Tibial artery (tissue), 4 donors: ENCODE results near the gene GDPD4.

Experiments used
- DNase-seq, 2 donors: peaks; one replicate each; pipeline ENCODE4 v3.0.0-alpha.2; 2019
- H3K27ac ChIP-seq, 2 donors: fragments of 200-600 bp; sonication (generic) in 1 of 2; 1 replicate in 1 of 2; 2 replicates in 1 of 2; pipeline ENCODE4 v1.5.1; 2018 to 2019; ENCODE audit warnings: mild to moderate bottlenecking in 1 of 2
- H3K27me3 ChIP-seq, 2 donors: fragments of 200-600 bp; sonication (generic) in 1 of 2; one replicate each; pipeline versions ENCODE4 v1.5.1 to v1.6.0; 2016 to 2019
- H3K36me3 ChIP-seq, 3 donors: fragments of 200-600 bp; sonication (generic) in 2 of 3; one replicate each; pipeline ENCODE4 v1.5.1; 2016 to 2019; ENCODE audit warnings: mild to moderate bottlenecking in 2 of 3
- H3K4me1 ChIP-seq, 4 donors: fragments of 200-600 bp; sonication (generic) in 2 of 4; 1 replicate in 3 of 4; 2 replicates in 1 of 4; pipeline ENCODE4 v1.5.1; 2016 to 2019
- H3K4me3 ChIP-seq, 2 donors: fragments of 200-600 bp; sonication (generic) in 1 of 2; 1 replicate in 1 of 2; 2 replicates in 1 of 2; pipeline ENCODE4 v1.5.1; 2018 to 2019; ENCODE audit warnings: mild to moderate bottlenecking in 2 of 2
- H3K9me3 ChIP-seq, 3 donors: fragments of 200-600 bp; sonication (generic) in 1 of 3; one replicate each; pipeline ENCODE4 v1.5.1; 2016 to 2019
- intact Hi-C: fragments of 100-400 bp; cut with DNase I; formaldehyde crosslinking; loops from one replicate; pipeline ENCODE4 v1.15.0; 2023; ENCODE audit warnings: low total_unique reads
- TF ChIP-seq, protein P1 (sequence below), 2 experiments: fragments of 200-600 bp in 1 of 2; fragments of 450-650 bp in 1 of 2; IDR thresholded peaks; one replicate each; pipeline ENCODE4 v1.5.1; 2017 to 2019; ENCODE audit warnings: antibody characterized with exemption in 2 of 2, mild to moderate bottlenecking in 1 of 2, moderate library complexity in 1 of 2

The GDPD4 gene

GRCh38 chr11:77170107-77170506 is 131.4 kb downstream of the GDPD4 start:
- TF ChIP-seq, protein P1, sequence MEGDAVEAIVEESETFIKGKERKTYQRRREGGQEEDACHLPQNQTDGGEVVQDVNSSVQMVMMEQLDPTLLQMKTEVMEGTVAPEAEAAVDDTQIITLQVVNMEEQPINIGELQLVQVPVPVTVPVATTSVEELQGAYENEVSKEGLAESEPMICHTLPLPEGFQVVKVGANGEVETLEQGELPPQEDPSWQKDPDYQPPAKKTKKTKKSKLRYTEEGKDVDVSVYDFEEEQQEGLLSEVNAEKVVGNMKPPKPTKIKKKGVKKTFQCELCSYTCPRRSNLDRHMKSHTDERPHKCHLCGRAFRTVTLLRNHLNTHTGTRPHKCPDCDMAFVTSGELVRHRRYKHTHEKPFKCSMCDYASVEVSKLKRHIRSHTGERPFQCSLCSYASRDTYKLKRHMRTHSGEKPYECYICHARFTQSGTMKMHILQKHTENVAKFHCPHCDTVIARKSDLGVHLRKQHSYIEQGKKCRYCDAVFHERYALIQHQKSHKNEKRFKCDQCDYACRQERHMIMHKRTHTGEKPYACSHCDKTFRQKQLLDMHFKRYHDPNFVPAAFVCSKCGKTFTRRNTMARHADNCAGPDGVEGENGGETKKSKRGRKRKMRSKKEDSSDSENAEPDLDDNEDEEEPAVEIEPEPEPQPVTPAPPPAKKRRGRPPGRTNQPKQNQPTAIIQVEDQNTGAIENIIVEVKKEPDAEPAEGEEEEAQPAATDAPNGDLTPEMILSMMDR (IDR thresholded peaks at IDR 0.05): no peak
- Histone ChIP-seq H3K4me3 (no peak overlapping the region), H3K9me3 (no peaks in the 10 kb centered on the region), H3K36me3 (no peaks in the 10 kb centered on the region), H3K27me3 (no peaks in the 10 kb centered on the region), H3K4me1 (no peaks in the 10 kb centered on the region), H3K27ac (no peak overlapping the region)
- intact Hi-C loops: no loop called here
- no peak for DNase-seq

DNA sequence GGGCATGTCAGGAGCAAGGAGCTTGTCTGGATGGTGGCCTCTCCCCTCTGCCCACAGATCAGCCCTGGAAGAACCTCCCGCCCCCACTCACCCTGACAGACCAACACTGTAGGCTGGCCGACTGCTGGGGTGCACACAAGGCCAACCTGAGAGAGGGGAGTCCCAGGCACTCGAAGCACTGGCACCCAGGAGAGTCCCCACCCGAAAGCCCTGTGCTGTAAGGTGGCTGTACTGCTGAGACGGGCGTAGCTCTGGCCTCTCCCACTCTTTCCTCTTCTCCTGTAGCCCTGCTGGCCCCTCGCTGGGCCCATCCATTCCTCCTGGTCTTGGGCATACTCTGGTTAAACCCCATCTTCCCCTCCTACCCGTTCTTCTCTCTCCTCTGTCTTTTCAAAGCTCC is 133.7 kb downstream of the GDPD4 start:
- Histone ChIP-seq H3K9me3 (no peaks in the 10 kb centered on the region), H3K4me1 (no peaks in the 10 kb centered on the region), H3K4me3 (no peak overlapping the region), H3K27me3 (no peaks in the 10 kb centered on the region), H3K27ac (no peak overlapping the region), H3K36me3 (no peaks in the 10 kb centered on the region)
- TF ChIP-seq, protein P1 (IDR thresholded peaks at IDR 0.05): no peak
- intact Hi-C loops: no loop called here
- DNase-seq: no peak

GRCh38 chr11:77167111-77167626 is 134.3 kb downstream of the GDPD4 start:
- no peaks in the 10 kb centered on the region for H3K36me3 ChIP-seq
- intact Hi-C loops: no loop called here

More at GRCh38 chr11:77167111-77167626, 134.3 kb downstream of the GDPD4 start:
- Histone ChIP-seq H3K4me1 (no peaks in the 10 kb centered on the region), H3K4me3 (no peak overlapping the region), H3K27me3 (no peaks in the 10 kb centered on the region), H3K27ac (no peak overlapping the region), H3K9me3 (no peaks in the 10 kb centered on the region)
- TF ChIP-seq, protein P1 (IDR thresholded peaks at IDR 0.05): no peak
- no peak for DNase-seq
